GM08714 (cell line): Measurements from ENCODE around the gene FAM135A.
A peak's percentile ranks its signal among the peaks of the same experiment; 100 is the strongest.
"Not testable (repeated sequence)": the region's sequence is repeated elsewhere in the genome, so short reads cannot be mapped to it uniquely, and the experiment has no call there.

Experiments used
- H3K4me3 ChIP-seq: fragments of 200-500 bp; sonication (Bioruptor generic); 2 replicates; pipeline ENCODE4 v1.5.1; 2014; ENCODE audit warnings: mild to moderate bottlenecking, low read length, inconsistent platforms
- ZNF274 ChIP-seq: IDR thresholded peaks from 2 replicates; pipeline ENCODE4 v1.6.1; 2012; ENCODE audit warnings: mild to moderate bottlenecking, low read depth, low read length

FAM135A gene

DNA sequence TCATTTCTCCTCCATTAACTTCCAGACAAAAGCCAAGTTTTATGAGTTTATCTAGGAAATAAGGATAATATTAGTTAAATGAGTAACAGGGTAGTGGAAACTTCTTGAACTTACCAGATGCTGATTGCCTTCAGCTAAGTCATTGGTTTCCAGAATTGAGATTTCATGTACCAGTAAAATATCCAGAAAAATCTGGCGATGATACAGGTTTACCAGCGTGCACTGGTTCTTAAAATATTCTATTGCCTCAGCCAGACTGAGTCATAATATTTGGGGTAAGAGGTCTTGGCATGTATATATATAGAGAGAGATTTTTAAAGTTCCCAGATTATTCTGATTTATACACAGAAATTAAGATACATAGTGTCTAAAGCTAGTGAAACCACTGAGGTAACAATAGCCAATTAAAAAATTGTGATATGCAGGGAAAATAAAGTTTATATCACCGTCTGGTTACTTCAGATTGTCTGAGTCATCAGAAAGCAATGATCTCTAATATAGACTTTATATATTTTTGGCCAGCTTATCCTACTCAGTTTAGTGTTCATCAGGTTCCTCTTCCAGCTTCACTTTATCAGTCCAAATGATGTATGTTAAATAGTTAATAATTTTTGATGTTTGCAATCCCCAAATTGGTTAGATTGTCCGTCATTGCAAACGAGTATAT is 113.9 kb downstream of the FAM135A start:
- no peak for TF ChIP-seq ZNF274
- no peak overlapping the region for H3K4me3 ChIP-seq

DNA sequence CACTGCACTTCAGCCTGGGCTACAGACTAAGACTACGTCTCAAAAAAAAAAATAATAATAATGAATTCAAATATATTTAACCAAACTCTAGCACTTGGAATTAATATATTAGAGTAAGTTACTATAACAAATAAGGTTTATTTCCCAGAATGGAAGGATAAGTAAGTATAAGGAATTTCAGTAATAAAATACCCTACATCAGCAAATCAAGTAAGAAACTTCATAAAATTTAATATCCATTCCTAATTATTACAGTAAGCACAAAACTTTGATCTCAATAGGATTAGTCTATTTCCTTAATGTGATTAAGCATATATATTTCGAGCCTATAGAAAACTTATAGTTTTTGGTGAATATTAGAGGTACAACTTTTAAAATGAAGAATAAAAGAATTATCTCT is 116.7 kb downstream of the FAM135A start:
- no peak for TF ChIP-seq ZNF274
- H3K4me3 ChIP-seq: no peak overlapping the region

DNA sequence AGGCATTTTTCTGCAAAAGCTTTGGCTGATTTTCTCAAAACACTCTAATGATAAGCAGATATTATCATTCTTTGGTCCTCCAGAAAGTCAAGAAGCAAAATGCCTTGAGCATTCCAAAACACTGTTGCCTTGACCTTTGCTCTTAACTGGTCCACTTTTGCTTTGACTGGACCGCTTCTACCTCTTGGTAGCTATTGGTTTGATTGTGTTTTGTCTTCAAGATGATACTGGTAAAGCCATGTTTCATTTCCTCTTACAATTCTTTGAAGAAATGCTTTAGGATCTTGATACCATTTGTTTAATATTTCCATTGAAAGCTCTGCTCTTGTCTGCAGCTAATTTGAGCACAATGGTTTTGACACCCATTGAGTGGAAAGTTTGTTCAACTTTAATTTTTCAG is 117.8 kb downstream of the FAM135A start:
- TF ChIP-seq ZNF274: no peak
- H3K4me3 ChIP-seq: no peak overlapping the region

DNA sequence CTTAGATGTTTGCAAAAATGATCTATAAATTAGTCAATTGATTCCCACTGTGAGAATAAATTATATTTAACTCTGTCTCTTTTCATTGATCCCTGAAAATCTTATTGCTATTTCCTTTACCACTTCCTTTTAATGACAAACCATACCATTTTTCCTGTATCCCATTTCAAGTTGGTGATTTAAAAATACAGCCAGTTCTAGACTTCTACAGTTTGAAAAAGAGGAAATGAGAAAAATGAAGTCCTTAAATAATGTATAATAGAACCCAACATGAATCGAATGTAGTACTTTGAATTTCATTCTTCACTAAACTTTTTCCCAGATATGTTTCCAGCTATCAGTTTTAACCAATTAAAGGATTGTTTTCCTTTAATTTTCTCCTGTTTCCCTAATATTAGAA is 124.0 kb downstream of the FAM135A start:
- TF ChIP-seq ZNF274: no peak
- H3K4me3 ChIP-seq: no peak overlapping the region

DNA sequence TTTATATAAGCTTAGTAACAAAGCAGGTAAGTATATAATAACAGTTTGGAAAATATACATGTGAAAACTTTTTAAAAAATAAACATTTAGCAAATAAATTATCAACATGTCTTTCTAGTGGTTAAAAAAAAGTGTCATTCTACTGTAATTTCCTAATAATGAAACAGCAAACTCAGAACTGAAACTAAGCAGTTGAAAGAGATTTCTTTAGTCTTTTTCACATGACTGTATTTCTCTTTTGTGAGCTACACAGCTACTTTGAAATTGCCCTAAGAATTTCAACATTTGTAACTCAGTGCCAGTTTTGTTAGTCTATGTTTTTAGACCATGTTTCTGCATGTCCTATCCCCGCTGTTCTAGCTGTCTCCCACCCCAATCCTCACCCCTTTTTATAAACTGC is 125.1 kb downstream of the FAM135A start:
- H3K4me3 ChIP-seq: no peak overlapping the region
- TF ChIP-seq ZNF274: no peak

DNA sequence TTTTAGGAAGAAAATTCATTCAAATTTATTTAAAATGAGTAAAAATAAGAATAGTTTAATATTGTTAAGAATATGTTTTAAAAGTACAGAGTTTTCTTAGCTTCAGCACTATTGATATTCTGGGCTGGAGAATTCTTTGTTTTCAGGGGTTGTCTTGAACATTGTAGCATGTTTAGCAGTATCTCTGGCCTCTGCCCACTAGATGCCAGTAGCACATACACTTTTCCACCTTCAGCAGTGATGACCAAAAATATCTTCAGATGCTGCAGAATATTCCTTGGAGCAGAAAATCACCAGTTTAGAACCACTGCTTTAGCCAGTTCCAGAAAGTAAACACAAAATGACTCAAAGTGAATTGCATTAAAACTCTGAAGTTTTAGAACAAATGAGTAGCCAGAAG is 134.0 kb downstream of the FAM135A start:
- TF ChIP-seq ZNF274: no peak
- H3K4me3 ChIP-seq: no peak overlapping the region

DNA sequence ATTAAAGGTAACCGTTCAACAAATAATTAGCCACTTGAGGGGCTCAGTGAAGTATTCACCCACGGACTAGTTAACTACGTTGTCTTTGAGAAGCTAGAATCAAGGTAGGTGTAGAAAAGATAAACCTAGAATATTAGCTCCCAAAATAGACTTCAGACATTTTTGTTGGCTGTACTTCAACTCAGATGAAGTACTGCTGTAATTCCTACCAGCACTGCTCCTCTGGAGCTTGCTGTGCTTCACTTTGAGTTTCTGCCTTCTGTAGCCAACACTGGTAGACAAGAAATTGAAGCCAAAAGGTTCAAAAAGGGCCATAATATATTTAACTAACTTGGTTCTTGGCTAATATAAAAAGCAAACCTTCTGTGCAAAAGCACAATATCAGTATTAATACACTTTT is 134.6 kb downstream of the FAM135A start:
- H3K4me3 ChIP-seq: no peak overlapping the region
- no peak for TF ChIP-seq ZNF274

DNA sequence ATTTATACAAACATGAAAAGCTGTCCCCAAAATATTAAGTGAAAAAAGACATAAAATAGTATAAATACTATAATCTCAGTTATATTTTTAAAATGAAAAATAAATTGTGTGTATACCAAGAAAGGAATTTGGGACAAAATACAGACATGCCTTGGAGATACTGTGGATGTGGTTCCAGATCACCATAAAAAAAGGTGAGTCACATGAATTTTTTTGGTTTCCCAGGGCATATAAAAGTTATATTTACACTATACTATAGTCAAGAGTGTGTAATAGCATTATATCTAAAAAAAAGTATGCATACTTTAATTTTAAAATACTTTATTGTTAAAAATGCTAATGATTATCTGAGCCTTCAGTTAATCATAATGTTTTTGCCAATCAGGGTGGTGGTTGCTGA is 136.0 kb downstream of the FAM135A start:
- no peak for TF ChIP-seq ZNF274
- no peak overlapping the region for H3K4me3 ChIP-seq

DNA sequence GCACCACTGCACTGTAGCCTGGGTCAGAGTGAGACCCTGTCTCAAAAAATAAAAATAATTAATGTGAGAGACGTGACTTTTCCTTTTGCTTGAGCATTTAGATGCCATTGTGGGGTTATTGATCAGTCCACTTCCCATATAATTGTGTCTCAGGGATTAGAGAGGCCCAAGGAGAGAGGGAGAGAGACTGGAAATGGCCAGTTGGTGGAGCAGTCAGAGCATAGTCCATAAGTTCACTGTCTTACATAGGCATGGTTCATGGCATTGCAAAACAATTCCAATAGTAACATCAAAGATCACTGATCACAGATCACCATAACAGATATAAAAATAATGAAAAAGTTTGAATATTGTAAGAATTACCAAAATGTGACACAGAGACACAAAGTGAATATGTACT is 138.3 kb downstream of the FAM135A start:
- H3K4me3 ChIP-seq: no peak overlapping the region
- TF ChIP-seq ZNF274: no peak

DNA sequence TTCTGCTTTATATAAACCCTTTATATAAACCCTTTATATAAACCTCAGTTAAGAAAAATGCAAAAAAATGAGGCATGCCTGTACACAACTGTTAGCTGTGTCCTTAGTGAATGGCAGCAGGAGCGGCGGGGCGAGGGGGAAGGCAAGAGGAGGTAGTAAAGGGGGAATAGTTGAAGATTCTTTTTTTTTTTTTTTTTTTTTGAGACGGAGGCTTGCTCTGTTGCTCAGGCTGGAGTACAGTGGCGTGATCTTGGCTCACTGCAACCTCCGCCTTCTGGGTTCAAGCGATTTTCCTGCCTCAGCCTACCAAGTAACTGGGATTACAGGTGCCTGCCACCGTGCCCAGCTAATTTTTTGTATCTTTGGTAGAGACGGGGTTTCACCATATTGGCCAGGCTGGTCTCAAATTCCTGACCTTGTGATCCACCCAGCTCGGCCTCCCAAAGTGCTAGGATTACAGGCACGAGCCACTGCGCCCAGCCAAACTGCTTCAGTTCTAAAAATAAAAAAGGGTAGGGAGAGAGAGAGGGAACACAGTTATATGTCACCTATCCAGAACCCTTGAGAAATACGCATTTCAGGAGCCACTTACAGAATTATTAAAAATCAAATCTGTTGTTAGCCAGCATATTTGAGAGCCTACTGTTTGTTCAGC is 139.1 kb downstream of the FAM135A start:
- not testable (repeated sequence) for H3K4me3 ChIP-seq

DNA sequence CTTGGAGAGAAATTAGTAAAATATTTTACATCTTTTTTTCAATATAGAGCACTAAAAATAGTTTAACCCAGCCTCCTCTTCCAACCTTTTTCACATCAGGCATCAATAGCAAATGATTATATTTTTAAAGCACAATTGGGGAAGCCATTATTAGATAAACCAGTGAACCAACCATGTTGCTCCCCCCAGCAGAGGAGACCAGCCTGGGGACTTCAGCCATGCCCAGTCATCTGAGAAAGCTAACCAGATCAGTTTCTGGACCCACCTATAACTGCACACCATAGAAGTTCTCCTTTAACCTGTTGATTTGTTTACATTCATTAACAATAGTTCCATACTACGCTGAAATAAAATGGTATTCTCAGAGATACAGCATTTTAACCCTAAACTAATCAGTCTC is 139.7 kb downstream of the FAM135A start:
- no peak overlapping the region for H3K4me3 ChIP-seq
- no peak for TF ChIP-seq ZNF274

DNA sequence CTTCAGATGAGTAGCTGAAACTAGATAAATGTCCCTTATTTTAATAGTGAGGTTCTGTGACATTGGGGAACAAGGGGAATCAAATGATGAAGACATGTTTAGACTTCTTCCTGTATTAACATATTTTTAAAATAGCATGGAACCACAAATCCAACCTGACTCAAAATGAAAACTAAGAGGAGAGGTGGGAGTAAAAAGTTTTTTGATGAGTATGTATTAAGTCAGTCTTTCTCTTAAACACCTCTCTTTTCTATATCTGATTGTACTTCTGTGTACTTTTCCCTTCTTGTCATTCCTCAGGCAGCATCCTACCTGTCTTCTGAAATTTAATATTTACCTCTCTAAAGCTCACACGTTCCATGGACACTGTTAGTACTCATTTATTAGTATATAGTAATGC is 144.7 kb downstream of the FAM135A start:
- TF ChIP-seq ZNF274: no peak
- no peak overlapping the region for H3K4me3 ChIP-seq

DNA sequence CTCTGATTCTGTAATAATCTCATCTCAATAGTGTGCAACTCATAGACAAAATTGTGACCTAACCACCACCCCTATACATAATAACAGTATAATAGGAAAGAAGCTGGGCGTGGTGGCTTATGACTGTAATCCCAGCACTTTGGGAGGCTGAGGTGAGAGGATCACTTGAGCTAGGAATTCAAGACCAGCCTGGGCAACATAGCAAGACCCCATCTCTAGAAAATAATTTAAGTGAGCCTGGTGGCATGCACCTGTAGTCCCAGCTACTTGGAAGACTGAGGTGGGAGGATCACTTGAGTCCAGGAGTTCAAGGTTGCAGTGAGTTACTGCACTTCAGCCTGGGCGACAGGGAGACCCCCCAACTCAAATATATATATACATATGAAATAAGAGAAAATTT is 149.1 kb downstream of the FAM135A start:
- not testable (repeated sequence) for H3K4me3 ChIP-seq

DNA sequence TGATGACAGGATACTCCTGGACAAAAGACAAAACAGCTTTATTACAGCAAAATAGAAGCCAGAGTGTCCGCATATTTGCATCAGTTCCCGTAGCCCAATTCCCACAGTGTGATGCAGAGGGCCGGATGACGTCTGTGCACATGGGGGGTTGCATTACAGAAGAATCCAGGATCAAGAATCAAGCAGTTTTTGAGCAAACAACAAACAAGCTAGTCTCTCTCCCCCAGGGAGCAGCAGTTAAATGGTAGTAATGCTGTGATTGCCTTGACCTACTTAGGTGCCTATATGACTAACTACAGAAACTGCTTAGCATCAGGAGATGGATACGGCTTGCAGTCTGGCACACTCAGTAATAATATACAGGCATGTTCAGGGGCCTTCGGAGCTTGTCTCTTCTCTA is 150.2 kb downstream of the FAM135A start:
- TF ChIP-seq ZNF274: no peak
- no peak overlapping the region for H3K4me3 ChIP-seq

DNA sequence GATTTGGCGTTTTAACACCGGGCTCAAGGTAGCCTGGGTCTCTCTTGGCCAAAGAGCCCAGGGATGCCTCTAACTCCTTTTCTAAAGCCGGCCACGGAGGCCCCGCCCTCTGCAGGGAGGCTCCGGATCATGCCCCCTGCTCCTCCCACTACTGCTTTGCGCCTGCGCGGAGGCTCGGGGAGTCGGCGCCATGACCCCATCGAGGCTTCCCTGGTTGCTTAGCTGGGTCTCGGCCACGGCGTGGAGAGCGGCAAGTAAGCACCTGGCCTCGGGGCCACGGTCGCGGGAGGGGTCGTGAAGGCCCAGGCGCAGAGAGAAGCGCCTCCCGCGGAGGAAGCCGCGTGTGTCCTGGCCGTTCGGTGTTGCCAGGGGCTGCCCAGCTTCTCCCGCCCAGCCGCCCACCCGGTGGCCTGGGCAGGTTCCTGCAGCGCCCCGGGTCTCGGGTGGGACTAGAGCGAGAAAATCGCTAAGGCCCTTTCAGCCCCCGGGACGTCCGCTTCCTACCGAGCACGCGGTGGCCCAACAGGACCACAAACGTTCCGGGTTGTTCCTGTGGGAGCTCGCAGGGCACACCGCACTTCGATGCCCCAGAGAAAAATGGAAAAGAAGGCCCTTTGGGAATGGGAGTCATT is 153.6 kb downstream of the FAM135A start, which contains the start of gene SDHAF4:
Gene SDHAF4, plus strand, starts transcription at position 180 of the 632 bp plus-strand sequence. Its CDS starts 11 bp downstream, at position 191.
- H3K4me3 ChIP-seq: peak within 1 kb of the TSS; percentile 90
- no peak for TF ChIP-seq ZNF274
